Upper lobe of right lung (tissue), 1 donor: ENCODE data around the gene TLR2. TPM values are rescaled to one million over a fixed set of nuclear protein-coding genes. Genes with fewer than 3 reads are reported as not detected.

Experiments
- ATAC-seq: fragments of 200-7000 bp; cut with Tn5 transposase; one replicate; pipeline ENCODE4 v1.9.1; 2020; ENCODE audit warnings: mild to moderate bottlenecking, moderate library complexity
- DNase-seq: peaks from one replicate; pipeline ENCODE4 v3.0.0-alpha.2; 2020
- H3K27ac ChIP-seq: fragments of 200-600 bp; one replicate; pipeline ENCODE4 v1.8.0; 2022
- H3K27me3 ChIP-seq: fragments of 200-600 bp; one replicate; pipeline ENCODE4 v1.8.0; 2022; ENCODE audit warnings: mild to moderate bottlenecking
- H3K36me3 ChIP-seq: fragments of 200-600 bp; one replicate; pipeline ENCODE4 v1.8.0; 2022
- H3K4me1 ChIP-seq: fragments of 200-600 bp; one replicate; pipeline ENCODE4 v1.8.0; 2022
- H3K4me3 ChIP-seq: fragments of 200-600 bp; one replicate; pipeline ENCODE4 v1.8.0; 2022; ENCODE audit warnings: mild to moderate bottlenecking
- H3K9me3 ChIP-seq: fragments of 200-600 bp; one replicate; pipeline ENCODE4 v1.8.0; 2022
- CTCF ChIP-seq: fragments of 200-600 bp; IDR thresholded peaks from one replicate; pipeline ENCODE4 v1.8.0; 2022; ENCODE audit warnings: antibody characterized with exemption
- intact Hi-C: fragments of 100-400 bp; cut with DNase I; formaldehyde crosslinking; loops from one replicate; pipeline ENCODE4 v1.11.0; 2022
- total RNA-seq: library from RNA; stranded (reverse); fragmentation: NEBNext Ultra II Directional; extraction: Animal tissue kit (Norgen Biotek cat#: 25700); gene quantifications from one replicate; pipeline ENCODE4 v1.2.1, GENCODE V29; 2021
- donor health status: DM: no; HTN: yes; CAD: no; lungs with severe emphysema.

The TLR2 gene
- total RNA-seq, 1 donor from 2014 or later: 94.0 TPM

- Histone ChIP-seq H3K4me1 (no peaks in the 10 kb centered on the region), H3K27ac (no peak overlapping the region), H3K9me3 (no peaks in the 10 kb centered on the region), H3K27me3 (no peaks in the 10 kb centered on the region), H3K36me3 (no peaks in the 10 kb centered on the region), H3K4me3 (no peak overlapping the region)
- DNase-seq (no peak), ATAC-seq (no peak)
- TF ChIP-seq CTCF: no peak
- intact Hi-C loops: no loop called here
Measured at GRCh38 chr4:153748378-153748777, 64.3 kb downstream of the TLR2 start.

GRCh38 chr4:153750197-153750817 lies 66.2 kb downstream of the TLR2 start:
- intact Hi-C loops: loop anchor here (10.0 kb wide), 1 partner anchor 116 kb away; no protein-coding TSS in a partner anchor
- no peak overlapping the region for H3K27ac ChIP-seq
- no peaks in the 10 kb centered on the region for H3K27me3 ChIP-seq
- H3K9me3 ChIP-seq: no peaks in the 10 kb centered on the region
- DNase-seq: no peak
- no peak overlapping the region for H3K4me3 ChIP-seq
- no peaks in the 10 kb centered on the region for H3K4me1 ChIP-seq
- peak; percentile 95 for ATAC-seq
- no peaks in the 10 kb centered on the region for H3K36me3 ChIP-seq
- TF ChIP-seq CTCF: peak; percentile 72

GRCh38 chr4:153755186-153755585 lies 71.1 kb downstream of the TLR2 start:
- H3K4me1 ChIP-seq: no peaks in the 10 kb centered on the region
- no peaks in the 10 kb centered on the region for H3K36me3 ChIP-seq
- no peak for TF ChIP-seq CTCF
- H3K9me3 ChIP-seq: no peaks in the 10 kb centered on the region
- intact Hi-C loops: loop anchor here (10.0 kb wide), 1 partner anchor 120 kb away; no protein-coding TSS in a partner anchor
- ATAC-seq (no peak), DNase-seq (no peak)
- no peak overlapping the region for H3K27ac ChIP-seq
- no peak overlapping the region for H3K4me3 ChIP-seq
- peaks cover 22% of the 10 kb centered on the region for H3K27me3 ChIP-seq

Other genes with a start within 250 kb of the TLR2 start
- gene TMEM131L, start 217.9 kb upstream of the TLR2 start, total RNA-seq: 14.1 TPM
- gene RNF175, start 75.7 kb downstream of the TLR2 start, total RNA-seq: not detected
- 12.5 TPM for gene SFRP2, start 104.8 kb downstream of the TLR2 start, total RNA-seq